Astrocyte (in vitro differentiated cells and primary cell): Measurements from ENCODE around the gene ITGA8. TPM values are rescaled to one million over a fixed set of nuclear protein-coding genes. Genes with fewer than 3 reads are reported as not detected.
A peak's percentile ranks its signal among the peaks of the same experiment; 100 is the strongest.

Experiments
- DNase-seq: peaks from one replicate; pipeline ENCODE4 v3.0.0-alpha.2; 2010; ENCODE audit warnings: low read depth
- FAIRE-seq: peaks from 2 replicates; lab custom pipeline; 2011; peaks lifted over from hg19 to GRCh38; lab: Jason Lieb, UNC
- H2AFZ ChIP-seq: 2 replicates; pipeline ENCODE4 v1.6.0; 2012; ENCODE audit warnings: low read depth, low read length, inconsistent platforms
- H3K27ac ChIP-seq: 2 replicates; pipeline ENCODE4 v1.5.1; 2011; ENCODE audit warnings: low read depth, low read length, inconsistent platforms
- H3K27me3 ChIP-seq: 2 replicates; pipeline ENCODE4 v1.6.0; 2011; ENCODE audit warnings: low read length, inconsistent platforms; ENCODE audit not compliant: insufficient read depth
- H3K36me3 ChIP-seq: 2 replicates; pipeline ENCODE4 v1.5.1; 2011; ENCODE audit warnings: low read length, inconsistent platforms; ENCODE audit not compliant: insufficient read depth
- H3K4me1 ChIP-seq: 2 replicates; pipeline ENCODE4 v1.5.1; 2011; ENCODE audit warnings: low read length, inconsistent platforms; ENCODE audit not compliant: insufficient read depth
- H3K4me2 ChIP-seq: 2 replicates; pipeline ENCODE4 v1.6.0; 2012; ENCODE audit warnings: low read length, inconsistent platforms
- H3K4me3 ChIP-seq: 2 replicates; pipeline ENCODE4 v1.5.1; 2011; ENCODE audit warnings: low read depth, mild to moderate bottlenecking, low read length, inconsistent platforms; ENCODE audit not compliant: insufficient read depth
- H3K79me2 ChIP-seq: 2 replicates; pipeline ENCODE4 v1.6.0; 2012; ENCODE audit warnings: mild to moderate bottlenecking, low read length, inconsistent platforms; ENCODE audit not compliant: insufficient read depth
- H3K9ac ChIP-seq: 2 replicates; pipeline ENCODE4 v1.6.0; 2012; ENCODE audit warnings: mild to moderate bottlenecking, low read length, inconsistent platforms
- H3K9me3 ChIP-seq: 2 replicates; pipeline ENCODE4 v1.5.1; 2012; ENCODE audit warnings: low read depth, mild to moderate bottlenecking, low read length, inconsistent platforms; ENCODE audit not compliant: insufficient read depth
- H4K20me1 ChIP-seq: 2 replicates; pipeline ENCODE4 v1.6.0; 2012; ENCODE audit warnings: low read length, inconsistent platforms; ENCODE audit not compliant: insufficient read depth
- H3K27ac Mint-ChIP-seq: one replicate; pipeline ENCODE4 v1.8.0; 2021; ENCODE audit warnings: mild to moderate bottlenecking, mixed read lengths; ENCODE audit not compliant: unreplicated experiment
- H3K27me3 Mint-ChIP-seq: one replicate; pipeline ENCODE4 v1.8.0; 2021; ENCODE audit warnings: low read depth, mixed read lengths; ENCODE audit not compliant: unreplicated experiment
- H3K36me3 Mint-ChIP-seq: one replicate; pipeline ENCODE4 v1.8.0; 2021; ENCODE audit warnings: low read depth, mixed read lengths; ENCODE audit not compliant: unreplicated experiment
- H3K4me1 Mint-ChIP-seq: one replicate; pipeline ENCODE4 v1.8.0; 2021; ENCODE audit warnings: low read depth, mixed read lengths; ENCODE audit not compliant: unreplicated experiment
- H3K4me3 Mint-ChIP-seq: one replicate; pipeline ENCODE4 v1.8.0; 2021; ENCODE audit warnings: mild to moderate bottlenecking, moderate library complexity, mixed read lengths; ENCODE audit not compliant: unreplicated experiment
- H3K9me3 Mint-ChIP-seq: one replicate; pipeline ENCODE4 v1.8.0; 2021; ENCODE audit warnings: mild to moderate bottlenecking, mixed read lengths; ENCODE audit not compliant: unreplicated experiment
- CTCF ChIP-seq: IDR thresholded peaks from 2 replicates; pipeline ENCODE4 v1.5.1; 2011; ENCODE audit warnings: low read depth, mild to moderate bottlenecking, inconsistent platforms, low read length, moderate library complexity; ENCODE audit not compliant: insufficient read depth
- EZH2 ChIP-seq: IDR thresholded peaks from 2 replicates; pipeline ENCODE4 v1.6.1; 2012; ENCODE audit warnings: mild to moderate bottlenecking, low read length, inconsistent platforms; ENCODE audit not compliant: insufficient read depth
- total RNA-seq: library from RNA; stranded (reverse); gene quantifications from 2 replicates; pipeline ENCODE4 v1.2.1, GENCODE V29; 2021

ITGA8 gene
- total RNA-seq, 1 donor from 2014 or later: not detected

- no peaks in the 10 kb centered on the region for H3K4me1 Mint-ChIP-seq
Measured at GRCh38 chr10:15510963-15511362, 208.8 kb downstream of the ITGA8 start.

GRCh38 chr10:15505329-15505728 lies 214.4 kb downstream of the ITGA8 start:
- no peak overlapping the region for H3K4me3 ChIP-seq
- peaks cover 15% of the 10 kb centered on the region for H3K4me1 Mint-ChIP-seq
- H4K20me1 ChIP-seq: no peaks in the 10 kb centered on the region
- no peaks in the 10 kb centered on the region for H3K36me3 Mint-ChIP-seq
- no peak overlapping the region for H3K4me2 ChIP-seq
- FAIRE-seq (no peak), DNase-seq (no peak)
- TF ChIP-seq CTCF (no peak), EZH2 (no peak)
- H3K27me3 ChIP-seq: no peaks in the 10 kb centered on the region
- no peak overlapping the region for H3K27ac ChIP-seq
- H3K27ac Mint-ChIP-seq: no peak overlapping the region
- H3K27me3 Mint-ChIP-seq: peaks cover 2% of the 10 kb centered on the region
- no peaks in the 10 kb centered on the region for H3K36me3 ChIP-seq
- no peaks in the 10 kb centered on the region for H3K79me2 ChIP-seq
- H3K4me1 ChIP-seq: no peaks in the 10 kb centered on the region
- H2AFZ ChIP-seq: no peak overlapping the region
- H3K4me3 Mint-ChIP-seq: no peak overlapping the region
- H3K9me3 ChIP-seq: no peaks in the 10 kb centered on the region
- peaks cover 2% of the 10 kb centered on the region for H3K9me3 Mint-ChIP-seq
- H3K9ac ChIP-seq: no peak overlapping the region

More at GRCh38 chr10:15510963-15511362, 208.8 kb downstream of the ITGA8 start:
- no peaks in the 10 kb centered on the region for H3K9me3 Mint-ChIP-seq
- no peaks in the 10 kb centered on the region for H3K36me3 ChIP-seq
- no peak overlapping the region for H3K4me3 ChIP-seq
- no peak overlapping the region for H2AFZ ChIP-seq
- no peak overlapping the region for H3K9ac ChIP-seq
- H4K20me1 ChIP-seq: no peaks in the 10 kb centered on the region
- TF ChIP-seq EZH2 (no peak), CTCF (no peak)
- H3K27ac Mint-ChIP-seq: no peak overlapping the region
- H3K4me1 ChIP-seq: no peaks in the 10 kb centered on the region
- H3K79me2 ChIP-seq: no peaks in the 10 kb centered on the region
- no peak overlapping the region for H3K4me2 ChIP-seq
- no peak for DNase-seq
- H3K36me3 Mint-ChIP-seq: no peaks in the 10 kb centered on the region
- H3K27me3 ChIP-seq: no peaks in the 10 kb centered on the region
- H3K4me3 Mint-ChIP-seq: no peak overlapping the region
- no peaks in the 10 kb centered on the region for H3K27me3 Mint-ChIP-seq
- no peaks in the 10 kb centered on the region for H3K9me3 ChIP-seq
- no peak for FAIRE-seq
- H3K27ac ChIP-seq: no peak overlapping the region

- no peak for TF ChIP-seq CTCF
- TF ChIP-seq EZH2: no peak
- H2AFZ ChIP-seq: no peak overlapping the region
- H3K27me3 ChIP-seq: no peaks in the 10 kb centered on the region
- H3K4me3 ChIP-seq: no peak overlapping the region
- H3K9ac ChIP-seq: peak overlapping the region; percentile 68
- H3K4me3 Mint-ChIP-seq: no peak overlapping the region
- peaks cover 15% of the 10 kb centered on the region for H3K4me1 Mint-ChIP-seq
- H3K27me3 Mint-ChIP-seq: peaks cover 2% of the 10 kb centered on the region
- H3K9me3 ChIP-seq: no peaks in the 10 kb centered on the region
- peak overlapping the region; percentile 82 for H3K27ac Mint-ChIP-seq
- H3K4me1 ChIP-seq: no peaks in the 10 kb centered on the region
- H3K79me2 ChIP-seq: no peaks in the 10 kb centered on the region
- DNase-seq: no peak
- H3K4me2 ChIP-seq: peak overlapping the region; percentile 59
- peak overlapping the region; percentile 58 for H3K27ac ChIP-seq
- H3K36me3 ChIP-seq: no peaks in the 10 kb centered on the region
- H3K36me3 Mint-ChIP-seq: peaks cover 2% of the 10 kb centered on the region
- peak; percentile 43 for FAIRE-seq
- no peaks in the 10 kb centered on the region for H4K20me1 ChIP-seq
- peaks cover 9% of the 10 kb centered on the region for H3K9me3 Mint-ChIP-seq
Measured at GRCh38 chr10:15504101-15504840, 215.5 kb downstream of the ITGA8 start.
